WTC11 (cell line): ENCODE measurements around the gene ZMYM1. TPM values are rescaled to one million over a fixed set of nuclear protein-coding genes. Genes with fewer than 3 reads are reported as not detected.
"Not testable (repeated sequence)": the region's sequence is repeated elsewhere in the genome, so short reads cannot be mapped to it uniquely, and the experiment has no call there.

ENCODE experiments used
- ATAC-seq: fragments of 200-7000 bp; cut with Tn5 transposase; 2 replicates; pipeline ENCODE4 v1.10.0; 2021; ENCODE audit warnings: mild to moderate bottlenecking, moderate library complexity
- CTCF ChIA-PET: fragments of 300-600 bp; sonication (Branson Sonifier 250); formaldehyde crosslinking; loops from one replicate; lab custom pipeline; 2021; ENCODE audit warnings: antibody characterized with exemption; lab: Charles Lee
- POLR2A ChIA-PET: fragments of 350-600 bp; sonication (Branson Sonifier 250); formaldehyde crosslinking; loops from one replicate; lab custom pipeline; 2021; ENCODE audit warnings: antibody characterized with exemption; lab: Charles Lee
- DNase-seq: peaks from one replicate; pipeline ENCODE4 v3.0.0; 2021; ENCODE audit warnings: low spot score
- H3K27ac Mint-ChIP-seq: 2 replicates; pipeline ENCODE4 v1.8.0; 2021; ENCODE audit warnings: mixed read lengths
- H3K27me3 Mint-ChIP-seq: 2 replicates; pipeline ENCODE4 v1.8.0; 2021; ENCODE audit warnings: low read depth, mild to moderate bottlenecking, moderate library complexity, mixed read lengths
- H3K36me3 Mint-ChIP-seq: 2 replicates; pipeline ENCODE4 v1.8.0; 2021; ENCODE audit warnings: mixed read lengths
- H3K4me1 Mint-ChIP-seq: 2 replicates; pipeline ENCODE4 v1.8.0; 2022; ENCODE audit warnings: mixed read lengths
- H3K4me3 Mint-ChIP-seq: 2 replicates; pipeline ENCODE4 v1.8.0; 2021; ENCODE audit warnings: mild to moderate bottlenecking, moderate library complexity, mixed read lengths
- H3K9me3 Mint-ChIP-seq: 2 replicates; pipeline ENCODE4 v1.8.0; 2021; ENCODE audit warnings: mixed read lengths
- ATF6 ChIP-seq: sonication (generic); formaldehyde crosslinking; IDR thresholded peaks from 2 replicates; pipeline ENCODE4 v1.8.1; 2023; ENCODE audit warnings: mild to moderate bottlenecking, missing genetic modification reagents
- CBFB ChIP-seq: sonication (generic); formaldehyde crosslinking; IDR thresholded peaks from 2 replicates; pipeline ENCODE4 v1.8.1; 2022; ENCODE audit warnings: mild to moderate bottlenecking, low read depth, missing genetic modification reagents
- CDX4 ChIP-seq: fragments of 250-450 bp; sonication (Bioruptor Pico); IDR thresholded peaks from 2 replicates; pipeline ENCODE4 v1.9.0; 2021; ENCODE audit warnings: moderate library complexity, mild to moderate bottlenecking, inconsistent platforms, borderline replicate concordance
- CREB1 ChIP-seq: sonication (generic); formaldehyde crosslinking; IDR thresholded peaks from 2 replicates; pipeline ENCODE4 v1.8.0; 2023; ENCODE audit warnings: mild to moderate bottlenecking, missing genetic modification reagents
- ESRRA ChIP-seq: sonication (generic); formaldehyde crosslinking; IDR thresholded peaks from 2 replicates; pipeline ENCODE4 v1.8.1; 2022; ENCODE audit warnings: mild to moderate bottlenecking, missing genetic modification reagents, borderline replicate concordance
- FOXJ3 ChIP-seq: sonication (generic); formaldehyde crosslinking; IDR thresholded peaks from 2 replicates; pipeline ENCODE4 v1.9.0; 2021; ENCODE audit warnings: missing genetic modification reagents, mild to moderate bottlenecking, borderline replicate concordance
- HMGXB4 ChIP-seq: sonication (generic); formaldehyde crosslinking; IDR thresholded peaks from 2 replicates; pipeline ENCODE4 v1.8.1; 2023; ENCODE audit warnings: mild to moderate bottlenecking, moderate library complexity, missing genetic modification reagents
- NR2C2 ChIP-seq: sonication (generic); formaldehyde crosslinking; IDR thresholded peaks from 2 replicates; pipeline ENCODE4 v1.8.0; 2022; ENCODE audit warnings: mild to moderate bottlenecking, missing genetic modification reagents
- TCF7 ChIP-seq: sonication (generic); formaldehyde crosslinking; IDR thresholded peaks from 2 replicates; pipeline ENCODE4 v1.8.0; 2022; ENCODE audit warnings: mild to moderate bottlenecking, low read depth, missing genetic modification reagents, moderate library complexity
- TEAD4 ChIP-seq: sonication (generic); formaldehyde crosslinking; IDR thresholded peaks from 2 replicates; pipeline ENCODE4 v1.8.0; 2022; ENCODE audit warnings: mild to moderate bottlenecking, missing genetic modification reagents
- TP53 ChIP-seq: sonication (generic); formaldehyde crosslinking; IDR thresholded peaks from 2 replicates; pipeline ENCODE4 v1.8.1; 2023; ENCODE audit warnings: mild to moderate bottlenecking, missing genetic modification reagents
- USF2 ChIP-seq: sonication (generic); formaldehyde crosslinking; IDR thresholded peaks from 2 replicates; pipeline ENCODE4 v1.8.1; 2023; ENCODE audit warnings: mild to moderate bottlenecking, missing genetic modification reagents, moderate library complexity
- ZMAT4 ChIP-seq: fragments of 250-450 bp; sonication (Bioruptor Pico); IDR thresholded peaks from 2 replicates; pipeline ENCODE4 v1.9.0; 2021; ENCODE audit warnings: mild to moderate bottlenecking
- ZNF532 ChIP-seq: fragments of 250-450 bp; sonication (Bioruptor Pico); IDR thresholded peaks from 2 replicates; pipeline ENCODE4 v1.9.0; 2021; ENCODE audit warnings: mild to moderate bottlenecking, borderline replicate concordance
- ZNF671 ChIP-seq: fragments of 250-450 bp; sonication (Bioruptor Pico); IDR thresholded peaks from 2 replicates; pipeline ENCODE4 v1.8.0; 2021; ENCODE audit warnings: mild to moderate bottlenecking
- total RNA-seq: library from RNA; stranded (reverse); gene quantifications from 3 replicates; pipeline ENCODE4 v1.2.3, GENCODE V29; 2021

ZMYM1 gene
- total RNA-seq, 1 experiment from 2014 or later: 38.5 TPM

GRCh38 chr1:35143737-35144508 lies 64.7 kb downstream of the ZMYM1 start:
- no peak overlapping the region for H3K4me3 Mint-ChIP-seq
- peaks cover 14% of the 10 kb centered on the region for H3K27me3 Mint-ChIP-seq
- DNase-seq (no peak), ATAC-seq (no peak)
- no peaks in the 10 kb centered on the region for H3K9me3 Mint-ChIP-seq
- TF ChIP-seq HMGXB4 (CRISPR knock-in tag): no peak
- no peak for TF ChIP-seq CBFB (CRISPR knock-in tag)
- no peak for TF ChIP-seq ATF6
- no peak for TF ChIP-seq TP53 (CRISPR knock-in tag)
- TF ChIP-seq NR2C2 (CRISPR knock-in tag): no peak
- no peak for TF ChIP-seq ZNF671 (CRISPR knock-in tag)
- TF ChIP-seq ZMAT4 (CRISPR knock-in tag): no peak
- no peak for TF ChIP-seq CREB1 (CRISPR knock-in tag)
- TF ChIP-seq ZNF532: no peak
- no peak for TF ChIP-seq ESRRA (CRISPR knock-in tag)
- TF ChIP-seq CDX4: no peak
- TF ChIP-seq USF2: no peak
- TF ChIP-seq TCF7: no peak
- TF ChIP-seq TEAD4 (CRISPR knock-in tag): no peak
- no peak for TF ChIP-seq FOXJ3 (CRISPR knock-in tag)
- TF ChIP-seq, all 79 proteins: peak for 0
- Mint-ChIP-seq H3K4me1 (peaks cover 12% of the 10 kb centered on the region), H3K27ac (no peak overlapping the region), H3K36me3 (no peaks in the 10 kb centered on the region)
- ChIA-PET CTCF (interaction anchor here (0.6 kb wide), 1 partner anchor 401 kb away, joined by 3 read pairs; no protein-coding TSS in a partner anchor), POLR2A (interaction anchor here (0.6 kb wide), 1 partner anchor 392 kb away, joined by 4 read pairs; no protein-coding TSS in a partner anchor)

- DNase-seq, H3K4me3 Mint-ChIP-seq, ATAC-seq, POLR2A ChIA-PET, H3K27me3 Mint-ChIP-seq, CTCF ChIA-PET, H3K27ac Mint-ChIP-seq, H3K9me3 Mint-ChIP-seq, H3K36me3 Mint-ChIP-seq: not testable (repeated sequence)
- H3K4me1 Mint-ChIP-seq: peaks cover 12% of the 10 kb centered on the region
These were observed 66.8 kb downstream of the ZMYM1 start for GRCh38 chr1:35145892-35146549.
